Endothelial cell (in vitro differentiated cells): ENCODE measurements around the gene FHAD1. TPM values are rescaled to one million over a fixed set of nuclear protein-coding genes. Genes with fewer than 3 reads are reported as not detected.
"Not testable (repeated sequence)": the region's sequence is repeated elsewhere in the genome, so short reads cannot be mapped to it uniquely, and the experiment has no call there.

Source experiments
- DNase-seq: peaks from one replicate; pipeline ENCODE4 v3.0.0; 2021; ENCODE audit warnings: low spot score
- H3K27ac Mint-ChIP-seq: one replicate; pipeline ENCODE4 v1.8.0; 2021; ENCODE audit warnings: mixed read lengths, inconsistent platforms; ENCODE audit not compliant: unreplicated experiment
- H3K27me3 Mint-ChIP-seq: one replicate; pipeline ENCODE4 v1.8.0; 2021; ENCODE audit warnings: mild to moderate bottlenecking, moderate library complexity, mixed read lengths, inconsistent platforms; ENCODE audit not compliant: unreplicated experiment
- H3K36me3 Mint-ChIP-seq: one replicate; pipeline ENCODE4 v1.8.0; 2021; ENCODE audit warnings: mild to moderate bottlenecking, low read depth, mixed read lengths, inconsistent platforms; ENCODE audit not compliant: unreplicated experiment
- H3K4me1 Mint-ChIP-seq: one replicate; pipeline ENCODE4 v1.8.0; 2021; ENCODE audit warnings: mild to moderate bottlenecking, mixed read lengths, inconsistent platforms; ENCODE audit not compliant: unreplicated experiment
- H3K4me3 Mint-ChIP-seq: one replicate; pipeline ENCODE4 v1.8.0; 2021; ENCODE audit warnings: mild to moderate bottlenecking, mixed read lengths, inconsistent platforms; ENCODE audit not compliant: unreplicated experiment
- H3K9me3 Mint-ChIP-seq: one replicate; pipeline ENCODE4 v1.8.0; 2021; ENCODE audit warnings: mixed read lengths, inconsistent platforms; ENCODE audit not compliant: unreplicated experiment
- total RNA-seq: library from RNA; stranded (reverse); fragmentation: NEBNext Ultra II Directional; extraction: Animal tissue kit (Norgen Biotek cat#: 25700); gene quantifications from one replicate; pipeline ENCODE4 v1.2.1, GENCODE V29; 2021; ENCODE audit not compliant: unreplicated experiment
- TF ChIP-seq, protein P1 (sequence below): fragments of 200-600 bp; sonication (generic); IDR thresholded peaks from one replicate; pipeline ENCODE4 v1.5.0; 2021; ENCODE audit warnings: antibody characterized with exemption; ENCODE audit not compliant: unreplicated experiment

FHAD1 gene
- total RNA-seq, 1 donor from 2014 or later = 2.1 TPM

GRCh38 chr1:15433471-15433870, 186.4 kb downstream of the FHAD1 start:
- no peaks in the 10 kb centered on the region for H3K9me3 Mint-ChIP-seq
- no peaks in the 10 kb centered on the region for H3K4me1 Mint-ChIP-seq
- H3K27me3 Mint-ChIP-seq = peaks cover 1% of the 10 kb centered on the region
- no peaks in the 10 kb centered on the region for H3K36me3 Mint-ChIP-seq
- H3K27ac Mint-ChIP-seq = no peak overlapping the region
- TF ChIP-seq, protein P1, sequence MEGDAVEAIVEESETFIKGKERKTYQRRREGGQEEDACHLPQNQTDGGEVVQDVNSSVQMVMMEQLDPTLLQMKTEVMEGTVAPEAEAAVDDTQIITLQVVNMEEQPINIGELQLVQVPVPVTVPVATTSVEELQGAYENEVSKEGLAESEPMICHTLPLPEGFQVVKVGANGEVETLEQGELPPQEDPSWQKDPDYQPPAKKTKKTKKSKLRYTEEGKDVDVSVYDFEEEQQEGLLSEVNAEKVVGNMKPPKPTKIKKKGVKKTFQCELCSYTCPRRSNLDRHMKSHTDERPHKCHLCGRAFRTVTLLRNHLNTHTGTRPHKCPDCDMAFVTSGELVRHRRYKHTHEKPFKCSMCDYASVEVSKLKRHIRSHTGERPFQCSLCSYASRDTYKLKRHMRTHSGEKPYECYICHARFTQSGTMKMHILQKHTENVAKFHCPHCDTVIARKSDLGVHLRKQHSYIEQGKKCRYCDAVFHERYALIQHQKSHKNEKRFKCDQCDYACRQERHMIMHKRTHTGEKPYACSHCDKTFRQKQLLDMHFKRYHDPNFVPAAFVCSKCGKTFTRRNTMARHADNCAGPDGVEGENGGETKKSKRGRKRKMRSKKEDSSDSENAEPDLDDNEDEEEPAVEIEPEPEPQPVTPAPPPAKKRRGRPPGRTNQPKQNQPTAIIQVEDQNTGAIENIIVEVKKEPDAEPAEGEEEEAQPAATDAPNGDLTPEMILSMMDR = no peak
- H3K4me3 Mint-ChIP-seq = no peak overlapping the region
- DNase-seq = no peak

DNA sequence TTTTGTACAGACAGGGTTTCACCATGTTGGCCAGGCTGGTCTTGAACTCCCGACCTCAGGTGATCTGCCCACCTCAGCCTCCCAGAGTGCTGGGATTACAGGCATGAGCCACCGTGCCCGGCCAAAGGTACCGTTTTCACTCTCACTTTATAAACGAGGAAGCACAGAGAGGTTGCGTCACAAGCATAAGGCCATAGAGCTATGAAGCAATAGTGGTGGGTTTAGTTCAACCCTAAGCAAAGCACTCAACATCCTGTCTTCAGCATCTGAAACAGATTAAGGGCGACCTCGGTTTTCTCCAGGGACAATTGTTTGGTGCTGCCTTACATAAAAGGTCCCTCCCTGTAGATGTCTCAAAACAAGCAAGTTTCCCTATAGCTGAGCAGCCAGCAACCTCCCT, 187.7 kb downstream of the FHAD1 start:
- H3K36me3 Mint-ChIP-seq, H3K4me1 Mint-ChIP-seq, DNase-seq, H3K27ac Mint-ChIP-seq, H3K4me3 Mint-ChIP-seq, H3K27me3 Mint-ChIP-seq, H3K9me3 Mint-ChIP-seq: not testable (repeated sequence)

- no peak overlapping the region for H3K27ac Mint-ChIP-seq
- TF ChIP-seq, protein P1 = no peak
- peaks cover 1% of the 10 kb centered on the region for H3K27me3 Mint-ChIP-seq
- H3K36me3 Mint-ChIP-seq = no peaks in the 10 kb centered on the region
- H3K9me3 Mint-ChIP-seq = no peaks in the 10 kb centered on the region
- DNase-seq = no peak
- H3K4me3 Mint-ChIP-seq = no peak overlapping the region
- no peaks in the 10 kb centered on the region for H3K4me1 Mint-ChIP-seq
These were observed 188.4 kb downstream of the FHAD1 start for GRCh38 chr1:15435239-15436077.

GRCh38 chr1:15436881-15437442, 189.9 kb downstream of the FHAD1 start:
- Mint-ChIP-seq H3K27me3 (peaks cover 3% of the 10 kb centered on the region), H3K4me1 (no peaks in the 10 kb centered on the region), H3K9me3 (no peaks in the 10 kb centered on the region), H3K36me3 (no peaks in the 10 kb centered on the region), H3K27ac (no peak overlapping the region), H3K4me3 (no peak overlapping the region)
- DNase-seq = no peak
- TF ChIP-seq, protein P1 = no peak

DNA sequence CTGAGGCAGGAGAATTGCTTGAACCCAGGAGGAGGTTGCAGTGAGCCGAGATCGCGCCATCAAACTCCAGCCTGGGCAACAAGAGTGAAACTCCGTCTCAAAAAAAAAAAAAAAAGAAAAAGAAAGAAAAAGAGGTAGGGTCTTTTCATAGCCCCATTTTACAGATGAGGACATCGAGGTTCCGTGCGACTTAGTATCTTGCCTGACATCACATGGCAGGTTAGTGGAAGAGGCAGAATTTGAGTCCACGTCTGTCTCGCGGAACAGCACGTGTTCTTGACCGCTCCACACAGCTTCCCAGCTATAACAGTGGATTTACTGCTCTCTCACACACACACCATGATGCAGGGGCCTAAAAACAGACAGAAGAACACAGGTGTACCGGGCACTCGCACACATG, 192.3 kb downstream of the FHAD1 start:
- TF ChIP-seq, protein P1 = no peak
- no peak for DNase-seq
- Mint-ChIP-seq H3K4me1 (no peaks in the 10 kb centered on the region), H3K27ac (no peak overlapping the region), H3K4me3 (no peak overlapping the region), H3K36me3 (no peaks in the 10 kb centered on the region), H3K9me3 (no peaks in the 10 kb centered on the region), H3K27me3 (peaks cover 5% of the 10 kb centered on the region)
